Trophoblast cell (in vitro differentiated cells and primary cell): ENCODE results near the gene MAT2B.

ENCODE experiments used
- DNase-seq, 2 donors: peaks; one replicate each; pipeline ENCODE4 v3.0.0-alpha.2; 2016
- H2AFZ ChIP-seq: 2 replicates; pipeline ENCODE4 v1.6.1; 2013; ENCODE audit warnings: low read length, moderate library complexity, mild to moderate bottlenecking; ENCODE audit not compliant: insufficient read depth, poor library complexity
- H2AK5ac ChIP-seq: 2 replicates; pipeline ENCODE4 v1.6.1; 2013; ENCODE audit warnings: mild to moderate bottlenecking, low read length
- H2BK120ac ChIP-seq: 2 replicates; pipeline ENCODE4 v1.6.1; 2013; ENCODE audit warnings: low read length, mild to moderate bottlenecking, moderate library complexity; ENCODE audit not compliant: insufficient read depth, poor library complexity
- H2BK12ac ChIP-seq: 2 replicates; pipeline ENCODE4 v1.6.1; 2013; ENCODE audit warnings: mild to moderate bottlenecking, low read length, moderate library complexity
- H2BK5ac ChIP-seq: 2 replicates; pipeline ENCODE4 v1.6.1; 2013; ENCODE audit warnings: low read length, low read depth, moderate library complexity, mild to moderate bottlenecking; ENCODE audit not compliant: poor library complexity
- H3K14ac ChIP-seq: 2 replicates; pipeline ENCODE4 v1.6.1; 2013; ENCODE audit warnings: mild to moderate bottlenecking, low read length
- H3K18ac ChIP-seq: 2 replicates; pipeline ENCODE4 v1.6.1; 2013; ENCODE audit warnings: mild to moderate bottlenecking, low read length
- H3K23ac ChIP-seq: 2 replicates; pipeline ENCODE4 v1.6.1; 2013; ENCODE audit warnings: low read length
- H3K27ac ChIP-seq: 2 replicates; pipeline ENCODE4 v1.5.1; 2013; ENCODE audit warnings: low read depth, mild to moderate bottlenecking, inconsistent platforms, low read length, moderate library complexity
- H3K27me3 ChIP-seq: 2 replicates; pipeline ENCODE4 v1.6.1; 2013; ENCODE audit warnings: inconsistent platforms, mild to moderate bottlenecking, low read length, moderate library complexity; ENCODE audit not compliant: insufficient read depth
- H3K36me3 ChIP-seq, 2 experiments: 1 replicate in 1 of 2; 2 replicates in 1 of 2; pipeline ENCODE4 v1.6.1; 2013; ENCODE audit warnings: low read length in 2 of 2, mild to moderate bottlenecking in 2 of 2, moderate library complexity in 1 of 2; ENCODE audit not compliant: insufficient read depth in 2 of 2, control insufficient read depth in 1 of 2
- H3K4ac ChIP-seq: 2 replicates; pipeline ENCODE4 v1.6.1; 2013; ENCODE audit warnings: low read depth, mild to moderate bottlenecking, low read length, moderate library complexity
- H3K4me1 ChIP-seq, 2 experiments: 1 replicate in 1 of 2; 2 replicates in 1 of 2; pipeline ENCODE4 v1.6.1; 2013; ENCODE audit warnings: low read length in 2 of 2, mild to moderate bottlenecking in 2 of 2, moderate library complexity in 1 of 2; ENCODE audit not compliant: insufficient read depth in 2 of 2, control insufficient read depth in 1 of 2
- H3K4me2 ChIP-seq: 2 replicates; pipeline ENCODE4 v1.6.1; 2013; ENCODE audit warnings: inconsistent platforms, mild to moderate bottlenecking, low read length, moderate library complexity
- H3K4me3 ChIP-seq: 2 replicates; pipeline ENCODE4 v1.5.1; 2013; ENCODE audit warnings: mild to moderate bottlenecking, low read depth, low read length, inconsistent platforms
- H3K79me1 ChIP-seq: one replicate; pipeline ENCODE4 v1.6.1; 2013; ENCODE audit warnings: low read length
- H3K79me2 ChIP-seq: 2 replicates; pipeline ENCODE4 v1.6.1; 2013; ENCODE audit warnings: low read length, mild to moderate bottlenecking; ENCODE audit not compliant: control insufficient read depth, insufficient read depth, poor library complexity
- H3K9ac ChIP-seq: 2 replicates; pipeline ENCODE4 v1.6.1; 2013; ENCODE audit warnings: mild to moderate bottlenecking, low read length
- H3K9me3 ChIP-seq: 2 replicates; pipeline ENCODE4 v1.6.1; 2013; ENCODE audit warnings: low read depth, mild to moderate bottlenecking, control low read depth, inconsistent platforms, low read length; ENCODE audit not compliant: insufficient read depth
- H4K12ac ChIP-seq: 2 replicates; pipeline ENCODE4 v1.6.1; 2013; ENCODE audit warnings: low read depth, mild to moderate bottlenecking, low read length, moderate library complexity
- H4K8ac ChIP-seq: 2 replicates; pipeline ENCODE4 v1.6.1; 2013; ENCODE audit warnings: low read depth, mild to moderate bottlenecking, low read length, moderate library complexity
- H4K91ac ChIP-seq: one replicate; pipeline ENCODE4 v1.6.1; 2013; ENCODE audit warnings: low read depth, mild to moderate bottlenecking, low read length, moderate library complexity
- WGBS: extraction: QIAGEN DNeasy Blood & Tissue Kit; methylation state at CpG from one replicate; pipeline ENCODE4 v1.1.7; 2013; ENCODE audit warnings: missing lambda C conversion rate; ENCODE audit not compliant: insufficient read length, insufficient coverage; ENCODE audit errors: extremely low coverage; 5-methylcytosine and 5-hydroxymethylcytosine counted together

Gene MAT2B

GRCh38 chr5:163467682-163468081 lies 37.7 kb upstream of the MAT2B start:
- Histone ChIP-seq H3K4me2 (no peak overlapping the region), H3K27me3 (no peaks in the 10 kb centered on the region), H3K9ac (no peak overlapping the region), H3K14ac (no peak overlapping the region), H2BK12ac (no peak overlapping the region), H3K79me2 (no peaks in the 10 kb centered on the region), H3K4me1 (no peaks in the 10 kb centered on the region), H2AFZ (no peak overlapping the region), H3K27ac (no peak overlapping the region), H4K91ac (no peak overlapping the region), H4K12ac (no peak overlapping the region), H3K9me3 (no peaks in the 10 kb centered on the region), H3K4ac (no peak overlapping the region), H2BK120ac (no peak overlapping the region), H2BK5ac (no peak overlapping the region), H3K23ac (no peak overlapping the region), H3K4me3 (no peak overlapping the region), H4K8ac (no peak overlapping the region), H3K36me3 (peaks cover 10 to 18% of the 10 kb centered on the region in 2 experiments), H3K18ac (no peak overlapping the region), H3K79me1 (no peaks in the 10 kb centered on the region), H2AK5ac (no peak overlapping the region)
- no CpG with 5 or more reads among the region's 4 CpGs for WGBS
- DNase-seq = no peak

- Histone ChIP-seq H3K36me3 (peaks cover 5 to 25% of the 10 kb centered on the region in 2 experiments), H3K23ac (no peak overlapping the region), H2BK12ac (no peak overlapping the region), H3K27ac (no peak overlapping the region), H3K27me3 (no peaks in the 10 kb centered on the region), H4K12ac (no peak overlapping the region), H3K14ac (no peak overlapping the region), H3K4me2 (no peak overlapping the region), H3K18ac (no peak overlapping the region), H3K4me3 (no peak overlapping the region), H2AK5ac (no peak overlapping the region), H3K9me3 (no peaks in the 10 kb centered on the region), H3K79me2 (no peaks in the 10 kb centered on the region), H3K4me1 (no peaks in the 10 kb centered on the region), H3K79me1 (no peaks in the 10 kb centered on the region), H4K8ac (no peak overlapping the region), H3K9ac (no peak overlapping the region), H2BK120ac (no peak overlapping the region), H2BK5ac (no peak overlapping the region), H3K4ac (no peak overlapping the region), H4K91ac (no peak overlapping the region), H2AFZ (no peak overlapping the region)
- WGBS = no CpG with 5 or more reads among the region's 3 CpGs
- peak in 1 of 2 donors; percentile 15 for DNase-seq
These were observed 31.7 kb upstream of the MAT2B start for GRCh38 chr5:163473635-163474243.

- Histone ChIP-seq H2BK120ac (no peak overlapping the region), H3K4me2 (no peak overlapping the region), H3K4ac (no peak overlapping the region), H4K12ac (no peak overlapping the region), H3K79me1 (no peaks in the 10 kb centered on the region), H3K14ac (no peak overlapping the region), H2BK5ac (no peak overlapping the region), H3K27me3 (no peaks in the 10 kb centered on the region), H3K79me2 (no peaks in the 10 kb centered on the region), H3K27ac (no peak overlapping the region), H2BK12ac (no peak overlapping the region), H3K9me3 (no peaks in the 10 kb centered on the region), H4K91ac (no peak overlapping the region), H2AFZ (no peak overlapping the region), H2AK5ac (no peak overlapping the region), H3K18ac (no peak overlapping the region), H3K36me3 (peaks cover 6 to 20% of the 10 kb centered on the region in 2 experiments), H3K23ac (no peak overlapping the region), H4K8ac (no peak overlapping the region), H3K9ac (no peak overlapping the region), H3K4me3 (no peak overlapping the region), H3K4me1 (no peaks in the 10 kb centered on the region)
- WGBS = no CpG with 5 or more reads among the region's 2 CpGs
- no peak for DNase-seq
These were observed 30.0 kb upstream of the MAT2B start for GRCh38 chr5:163475411-163475810.

GRCh38 chr5:163478126-163478981 lies 27.1 kb upstream of the MAT2B start:
- no peak overlapping the region for H3K4me3 ChIP-seq
- no peak overlapping the region for H4K12ac ChIP-seq
- H3K27ac ChIP-seq = no peak overlapping the region
- H3K4me1 ChIP-seq = no peaks in the 10 kb centered on the region
- no peak overlapping the region for H2BK120ac ChIP-seq
- H3K18ac ChIP-seq = no peak overlapping the region
- no peak overlapping the region for H4K8ac ChIP-seq
- H3K14ac ChIP-seq = no peak overlapping the region
- H2BK12ac ChIP-seq = no peak overlapping the region
- no peak overlapping the region for H3K23ac ChIP-seq
- no peak overlapping the region for H3K9ac ChIP-seq
- H2AK5ac ChIP-seq = no peak overlapping the region
- no peak overlapping the region for H2AFZ ChIP-seq
- H3K9me3 ChIP-seq = no peaks in the 10 kb centered on the region
- H2BK5ac ChIP-seq = no peak overlapping the region
- H3K27me3 ChIP-seq = no peaks in the 10 kb centered on the region
- no CpG with 5 or more reads among the region's 2 CpGs for WGBS
- H3K4me2 ChIP-seq = no peak overlapping the region
- H3K79me1 ChIP-seq = no peaks in the 10 kb centered on the region
- peak in 1 of 2 donors; percentile 11 for DNase-seq
- H4K91ac ChIP-seq = no peak overlapping the region
- no peak overlapping the region for H3K4ac ChIP-seq
- H3K79me2 ChIP-seq = no peaks in the 10 kb centered on the region
- peaks cover 8 to 16% of the 10 kb centered on the region in 2 experiments for H3K36me3 ChIP-seq
